NCI-H2081 (cell line): ENCODE measurements around the gene AKR1B15.
"Not testable (repeated sequence)": the region's sequence is repeated elsewhere in the genome, so short reads cannot be mapped to it uniquely, and the experiment has no call there.

Experiments
- DNase-seq, 2 experiments: peaks; one replicate each; lab custom pipeline; 2025; lab: John Stamatoyannopoulos, UW

The AKR1B15 gene

GRCh38 chr7:134548877-134549276 lies at the start of gene AKR1B15:
AKR1B15 (plus strand) TSS chr7:134549110; CDS start chr7:134564620, 15,510 bp downstream.
- DNase-seq = no peak

GRCh38 chr7:134500406-134500805 lies 48.5 kb upstream of the AKR1B15 start:
- DNase-seq = no peak

GRCh38 chr7:134500982-134501381 lies 47.9 kb upstream of the AKR1B15 start:
- no peak for DNase-seq

- DNase-seq = no peak
Observed at GRCh38 chr7:134502463-134503371, 46.2 kb upstream of the AKR1B15 start.

GRCh38 chr7:134504660-134505164 lies 44.2 kb upstream of the AKR1B15 start:
- DNase-seq = no peak

- no peak for DNase-seq
Observed at GRCh38 chr7:134505856-134506255, 43.1 kb upstream of the AKR1B15 start.

- DNase-seq = no peak
Observed at GRCh38 chr7:134509010-134509409, 39.9 kb upstream of the AKR1B15 start.

GRCh38 chr7:134510646-134511045 lies 38.3 kb upstream of the AKR1B15 start:
- DNase-seq = no peak

- DNase-seq = no peak
Observed at GRCh38 chr7:134512271-134512670, 36.6 kb upstream of the AKR1B15 start.

GRCh38 chr7:134513169-134513752 lies 35.6 kb upstream of the AKR1B15 start:
- DNase-seq = peak; percentile 37 to 38

- no peak for DNase-seq
Observed at GRCh38 chr7:134514106-134514505, 34.8 kb upstream of the AKR1B15 start.

- DNase-seq = peak; percentile 77
Observed at GRCh38 chr7:134514663-134515062, 34.2 kb upstream of the AKR1B15 start.

- DNase-seq = no peak
Observed at GRCh38 chr7:134515569-134516468, 33.1 kb upstream of the AKR1B15 start.

- no peak for DNase-seq
Observed at GRCh38 chr7:134520130-134520529, 28.8 kb upstream of the AKR1B15 start.

GRCh38 chr7:134522601-134523000 lies 26.3 kb upstream of the AKR1B15 start:
- no peak for DNase-seq

GRCh38 chr7:134525449-134525848 lies 23.5 kb upstream of the AKR1B15 start:
- not testable (repeated sequence) for DNase-seq

- not testable (repeated sequence) for DNase-seq
Observed at GRCh38 chr7:134526552-134527248, 22.2 kb upstream of the AKR1B15 start.

GRCh38 chr7:134527979-134528371 lies 20.9 kb upstream of the AKR1B15 start:
- no peak for DNase-seq

GRCh38 chr7:134528749-134529148 lies 20.2 kb upstream of the AKR1B15 start:
- DNase-seq = no peak

GRCh38 chr7:134530460-134530859 lies 18.4 kb upstream of the AKR1B15 start:
- DNase-seq = no peak

- no peak for DNase-seq
Observed at GRCh38 chr7:134532180-134532953, 16.5 kb upstream of the AKR1B15 start.
